Measurements from ENCODE around the gene SIT1.

SIT1 gene

GRCh38 chr9:35651956-35652828 is 1.5 kb upstream of the SIT1 start:
- no peaks in the 10 kb centered on the region for H3K36me3 ChIP-seq (ENCODE audit: insufficient read depth, low read length)
- H3K4me2 ChIP-seq (ENCODE audit: low read length): no peak overlapping the region
- H3F3A ChIP-seq (ENCODE audit: insufficient read depth, low read length): peaks cover 15% of the 10 kb centered on the region
- peaks cover 55% of the 10 kb centered on the region for H3K4me1 ChIP-seq (ENCODE audit: insufficient read depth, low read length, severe bottlenecking)
- H3K27me3 ChIP-seq (ENCODE audit: insufficient read depth, low read length): no peaks in the 10 kb centered on the region
- H3K9me3 ChIP-seq (ENCODE audit: low read length): no peaks in the 10 kb centered on the region
- H3K9ac ChIP-seq (ENCODE audit: low read length): peak overlapping the region; percentile 96; the same call in 1 of the 2 replicates
- peak overlapping the region; percentile 92 for H3K27ac ChIP-seq (ENCODE audit: low read depth, low read length, poor library complexity, severe bottlenecking)
- no peak overlapping the region for H2AFZ ChIP-seq (ENCODE audit: low read length)
- H4K20me1 ChIP-seq (ENCODE audit: insufficient read depth, low read length): no peaks in the 10 kb centered on the region
- no peaks in the 10 kb centered on the region for H3K9me2 ChIP-seq (ENCODE audit: low read depth, low read length)
- no peaks in the 10 kb centered on the region; the same call in 1 of the 2 replicates for H3K79me2 ChIP-seq (ENCODE audit: insufficient read depth, low read length)
- TF ChIP-seq CTCF (IDR thresholded peaks at IDR 0.05; ENCODE audit: low read length) (no peak), EZH2 (IDR thresholded peaks at IDR 0.05; ENCODE audit: borderline replicate concordance, low read length) (no peak)
- no peak overlapping the region for H3K4me3 ChIP-seq (ENCODE audit: low read depth, low read length, poor library complexity, severe bottlenecking)

- Histone ChIP-seq H2AFZ (ENCODE audit: low read length) (no peak overlapping the region), H3K4me1 (ENCODE audit: insufficient read depth, low read length, severe bottlenecking) (peaks cover 71% of the 10 kb centered on the region), H3K36me3 (ENCODE audit: insufficient read depth, low read length) (no peaks in the 10 kb centered on the region), H3K9me2 (ENCODE audit: low read depth, low read length) (no peaks in the 10 kb centered on the region), H3F3A (ENCODE audit: insufficient read depth, low read length) (peaks cover 17% of the 10 kb centered on the region), H3K27me3 (ENCODE audit: insufficient read depth, low read length) (no peaks in the 10 kb centered on the region), H3K9ac (ENCODE audit: low read length) (peak overlapping the region; percentile 96), H3K4me2 (ENCODE audit: low read length) (peak overlapping the region; percentile 96), H3K27ac (ENCODE audit: low read depth, low read length, poor library complexity, severe bottlenecking) (peak overlapping the region; percentile 92), H3K4me3 (ENCODE audit: low read depth, low read length, poor library complexity, severe bottlenecking) (peak overlapping the region; percentile 86), H3K9me3 (ENCODE audit: low read length) (no peaks in the 10 kb centered on the region), H4K20me1 (ENCODE audit: insufficient read depth, low read length) (no peaks in the 10 kb centered on the region), H3K79me2 (ENCODE audit: insufficient read depth, low read length) (no peaks in the 10 kb centered on the region; the same call in 1 of the 2 replicates)
- TF ChIP-seq CTCF (IDR thresholded peaks at IDR 0.05; ENCODE audit: low read length): no peak
- TF ChIP-seq EZH2 (IDR thresholded peaks at IDR 0.05; ENCODE audit: borderline replicate concordance, low read length): no peak
Observed at GRCh38 chr9:35649431-35650340, 1.0 kb downstream of the SIT1 start.

GRCh38 chr9:35646533-35647265 is 4.0 kb downstream of the SIT1 start:
- H3K79me2 ChIP-seq (ENCODE audit: insufficient read depth, low read length): no peaks in the 10 kb centered on the region; the same call in 1 of the 2 replicates
- no peaks in the 10 kb centered on the region for H4K20me1 ChIP-seq (ENCODE audit: insufficient read depth, low read length)
- peaks cover 11% of the 10 kb centered on the region; the same call in 1 of the 2 replicates for H3K36me3 ChIP-seq (ENCODE audit: insufficient read depth, low read length)
- H2AFZ ChIP-seq (ENCODE audit: low read length): no peak overlapping the region
- H3K9ac ChIP-seq (ENCODE audit: low read length): peak overlapping the region; percentile 92
- H3K9me2 ChIP-seq (ENCODE audit: low read depth, low read length): no peaks in the 10 kb centered on the region
- peaks cover 17% of the 10 kb centered on the region for H3F3A ChIP-seq (ENCODE audit: insufficient read depth, low read length)
- H3K9me3 ChIP-seq (ENCODE audit: low read length): no peaks in the 10 kb centered on the region
- H3K27me3 ChIP-seq (ENCODE audit: insufficient read depth, low read length): no peaks in the 10 kb centered on the region
- peak overlapping the region; percentile 92 for H3K27ac ChIP-seq (ENCODE audit: low read depth, low read length, poor library complexity, severe bottlenecking)
- H3K4me3 ChIP-seq (ENCODE audit: low read depth, low read length, poor library complexity, severe bottlenecking): peak overlapping the region; percentile 80
- no peak for TF ChIP-seq EZH2 (IDR thresholded peaks at IDR 0.05; ENCODE audit: borderline replicate concordance, low read length)
- TF ChIP-seq CTCF (IDR thresholded peaks at IDR 0.05; ENCODE audit: low read length): peak; percentile 88
- peaks cover 70% of the 10 kb centered on the region for H3K4me1 ChIP-seq (ENCODE audit: insufficient read depth, low read length, severe bottlenecking)
- peak overlapping the region; percentile 96 for H3K4me2 ChIP-seq (ENCODE audit: low read length)
